Measurements from ENCODE around the gene ATPAF2.
A peak's percentile ranks its signal among the peaks of the same experiment; 100 is the strongest.

The ATPAF2 gene

GRCh38 chr17:17983376-17983775 is 55.6 kb downstream of the ATPAF2 start:
- DNase-seq: no peak

- no peak for DNase-seq
Measured at GRCh38 chr17:17982801-17983200, 56.2 kb downstream of the ATPAF2 start.

- DNase-seq: no peak
Measured at GRCh38 chr17:17981330-17981729, 57.6 kb downstream of the ATPAF2 start.

- no peak for DNase-seq
Measured at GRCh38 chr17:17979778-17980177, 59.2 kb downstream of the ATPAF2 start.

- no peak for DNase-seq
Measured at GRCh38 chr17:17978481-17979424, 60.2 kb downstream of the ATPAF2 start.

GRCh38 chr17:17976931-17977570 is 61.9 kb downstream of the ATPAF2 start:
- DNase-seq: no peak

GRCh38 chr17:17975436-17975835 is 63.5 kb downstream of the ATPAF2 start:
- DNase-seq: no peak

GRCh38 chr17:17972952-17973254 is 66.1 kb downstream of the ATPAF2 start:
- DNase-seq: no peak

- peak; percentile 100 for DNase-seq
Measured at GRCh38 chr17:17972126-17972951, 66.6 kb downstream of the ATPAF2 start, which contains the start of the genes DRC3 and TOM1L2. DRC3 (plus strand) TSS chr17:17972862; CDS start chr17:17977599, 4,737 bp downstream. TOM1L2 (minus strand) TSS chr17:17972400; CDS start chr17:17972313, 87 bp downstream.

GRCh38 chr17:17971431-17972125 is 67.4 kb downstream of the ATPAF2 start:
- no peak for DNase-seq

- no peak for DNase-seq
Measured at GRCh38 chr17:17970699-17971430, 68.1 kb downstream of the ATPAF2 start.

Measured in NCI-H1105 treated with DMSO at 0.1 percent for 48 hours (cell line).